Hepatocyte (in vitro differentiated cells): Measurements from ENCODE around the gene GLCE. TPM values are rescaled to one million over a fixed set of nuclear protein-coding genes. Genes with fewer than 3 reads are reported as not detected.

Source experiments
- DNase-seq: peaks from one replicate; pipeline ENCODE4 v3.0.0-alpha.2; 2016; ENCODE audit warnings: low spot score
- H2AFZ ChIP-seq: fragments of 200-600 bp; sonication (generic); 2 replicates; pipeline ENCODE4 v1.6.0; 2016; ENCODE audit warnings: antibody characterized with exemption, mild to moderate bottlenecking
- H3K27ac ChIP-seq: fragments of 200-600 bp; sonication (generic); 2 replicates; pipeline ENCODE4 v1.5.1; 2016; ENCODE audit warnings: mild to moderate bottlenecking
- H3K27me3 ChIP-seq: fragments of 200-600 bp; sonication (generic); 2 replicates; pipeline ENCODE4 v1.6.1; 2016
- H3K36me3 ChIP-seq: fragments of 200-600 bp; sonication (generic); replicated peaks from 2 replicates; pipeline ENCODE4 v1.5.1; 2016; ENCODE audit warnings: low read depth; ENCODE audit not compliant: insufficient read depth
- H3K4me1 ChIP-seq: fragments of 200-600 bp; sonication (generic); 2 replicates; pipeline ENCODE4 v1.5.1; 2016; ENCODE audit warnings: mild to moderate bottlenecking, moderate library complexity; ENCODE audit not compliant: insufficient read depth
- H3K4me2 ChIP-seq: fragments of 200-600 bp; sonication (generic); 2 replicates; pipeline ENCODE4 v1.6.0; 2016
- H3K4me3 ChIP-seq: fragments of 200-600 bp; sonication (generic); 2 replicates; pipeline ENCODE4 v1.5.1; 2016; ENCODE audit warnings: mild to moderate bottlenecking
- H3K79me2 ChIP-seq: fragments of 200-600 bp; sonication (generic); 2 replicates; pipeline ENCODE4 v1.6.0; 2017; ENCODE audit warnings: mild to moderate bottlenecking
- H3K9me2 ChIP-seq: fragments of 200-600 bp; sonication (generic); replicated peaks from 2 replicates; pipeline ENCODE4 v1.6.0; 2017; ENCODE audit warnings: mild to moderate bottlenecking; ENCODE audit not compliant: insufficient read depth
- H3K9me3 ChIP-seq: fragments of 200-600 bp; sonication (generic); 2 replicates; pipeline ENCODE4 v1.5.1; 2016; ENCODE audit warnings: low read depth, mild to moderate bottlenecking
- H4K20me1 ChIP-seq: fragments of 200-600 bp; sonication (generic); 2 replicates; pipeline ENCODE4 v1.6.0; 2016; ENCODE audit warnings: mild to moderate bottlenecking; ENCODE audit not compliant: insufficient read depth, poor library complexity, severe bottlenecking
- EZH2 ChIP-seq: fragments of 200-600 bp; sonication (generic); IDR thresholded peaks from 2 replicates; pipeline ENCODE4 v1.6.1; 2016; ENCODE audit warnings: antibody characterized with exemption, mild to moderate bottlenecking, borderline replicate concordance
- EZH2phosphoT487 ChIP-seq: fragments of 200-600 bp; sonication (generic); IDR thresholded peaks from one replicate; pipeline ENCODE4 v1.6.1; 2018; ENCODE audit warnings: antibody characterized with exemption, mild to moderate bottlenecking, low read depth, moderate library complexity; ENCODE audit not compliant: unreplicated experiment, severe bottlenecking
- WGBS: methylation state at CpG from one replicate; pipeline ENCODE4 v1.1.6; 2016; ENCODE audit warnings: low lambda C conversion rate; ENCODE audit errors: missing lambda C conversion rate; 5-methylcytosine and 5-hydroxymethylcytosine counted together
- polyA plus RNA-seq: library from polyadenylated mRNA; unstranded; fragments of >200 nt; fragmentation: Nextera tagmentation; extraction: Ambion mirVana; gene quantifications from 2 replicates; pipeline ENCODE4 v1.2.1, GENCODE V29; 2016
- total RNA-seq: library from RNA; depleted of rRNA; stranded (reverse); fragments of >200 nt; gene quantifications from 2 replicates; pipeline ENCODE4 v1.2.3, GENCODE V29; 2014
- TF ChIP-seq, protein P1 (sequence below): fragments of 200-600 bp; sonication (generic); IDR thresholded peaks from 2 replicates; pipeline ENCODE4 v1.5.1; 2016; ENCODE audit warnings: antibody characterized with exemption, mild to moderate bottlenecking; ENCODE audit not compliant: poor library complexity

Gene GLCE
- total and polyA plus RNA-seq, 2 experiments from 2014 or later, result 14.4 to 37.9 TPM

DNA sequence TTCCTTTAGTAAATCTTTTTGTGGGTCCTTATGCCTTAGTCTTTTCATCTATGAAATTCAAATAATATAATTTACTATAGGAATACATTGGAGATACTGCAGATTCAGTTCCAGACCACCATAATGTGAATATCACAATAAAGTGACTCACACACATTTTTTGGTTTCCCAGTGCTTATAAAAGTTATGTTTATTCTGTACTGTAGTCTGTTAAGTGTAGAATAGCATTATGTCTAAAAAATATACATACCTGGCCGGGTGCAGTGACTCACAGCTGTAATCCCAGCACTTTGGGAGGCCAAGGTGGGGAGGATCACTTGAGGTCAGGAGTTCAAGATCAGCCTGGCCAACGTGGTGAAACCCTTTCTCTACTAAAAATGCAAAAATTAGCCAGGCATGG is 84.4 kb downstream of the GLCE start:
- H3K79me2 ChIP-seq, result no peaks in the 10 kb centered on the region
- WGBS, result 35% methylated on average over 2 of the region's 2 CpGs
- no peak for DNase-seq
- no peaks in the 10 kb centered on the region for H3K27me3 ChIP-seq
- no peaks in the 10 kb centered on the region for H3K9me2 ChIP-seq
- no peak overlapping the region for H2AFZ ChIP-seq
- no peaks in the 10 kb centered on the region for H4K20me1 ChIP-seq
- H3K36me3 ChIP-seq, result no peaks in the 10 kb centered on the region
- H3K4me2 ChIP-seq, result no peak overlapping the region
- H3K4me1 ChIP-seq, result no peaks in the 10 kb centered on the region
- no peak overlapping the region for H3K4me3 ChIP-seq
- no peaks in the 10 kb centered on the region for H3K9me3 ChIP-seq
- TF ChIP-seq, protein P1, sequence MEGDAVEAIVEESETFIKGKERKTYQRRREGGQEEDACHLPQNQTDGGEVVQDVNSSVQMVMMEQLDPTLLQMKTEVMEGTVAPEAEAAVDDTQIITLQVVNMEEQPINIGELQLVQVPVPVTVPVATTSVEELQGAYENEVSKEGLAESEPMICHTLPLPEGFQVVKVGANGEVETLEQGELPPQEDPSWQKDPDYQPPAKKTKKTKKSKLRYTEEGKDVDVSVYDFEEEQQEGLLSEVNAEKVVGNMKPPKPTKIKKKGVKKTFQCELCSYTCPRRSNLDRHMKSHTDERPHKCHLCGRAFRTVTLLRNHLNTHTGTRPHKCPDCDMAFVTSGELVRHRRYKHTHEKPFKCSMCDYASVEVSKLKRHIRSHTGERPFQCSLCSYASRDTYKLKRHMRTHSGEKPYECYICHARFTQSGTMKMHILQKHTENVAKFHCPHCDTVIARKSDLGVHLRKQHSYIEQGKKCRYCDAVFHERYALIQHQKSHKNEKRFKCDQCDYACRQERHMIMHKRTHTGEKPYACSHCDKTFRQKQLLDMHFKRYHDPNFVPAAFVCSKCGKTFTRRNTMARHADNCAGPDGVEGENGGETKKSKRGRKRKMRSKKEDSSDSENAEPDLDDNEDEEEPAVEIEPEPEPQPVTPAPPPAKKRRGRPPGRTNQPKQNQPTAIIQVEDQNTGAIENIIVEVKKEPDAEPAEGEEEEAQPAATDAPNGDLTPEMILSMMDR, result no peak
- TF ChIP-seq EZH2, result no peak
- no peak for TF ChIP-seq EZH2phosphoT487
- no peak overlapping the region for H3K27ac ChIP-seq

DNA sequence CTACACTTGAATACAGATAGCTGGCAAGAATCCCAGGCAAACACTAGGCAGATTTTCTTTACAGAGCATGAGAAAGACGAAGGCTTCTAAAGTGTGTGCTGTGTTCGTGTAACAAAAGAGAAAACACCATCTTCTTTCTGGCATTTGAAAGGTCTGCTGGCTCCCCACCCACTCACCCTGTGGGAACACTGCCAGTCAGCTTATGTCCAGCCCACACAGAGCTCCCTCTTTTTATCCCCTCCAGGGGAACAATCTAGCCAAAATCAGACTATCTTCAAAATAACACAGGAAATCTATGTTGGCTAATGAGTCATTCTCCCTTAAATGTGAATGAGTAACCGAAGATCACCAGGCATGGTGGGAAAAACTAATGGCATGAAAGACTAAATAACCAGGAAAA is 92.7 kb downstream of the GLCE start:
- H3K9me2 ChIP-seq, result no peaks in the 10 kb centered on the region
- H3K27me3 ChIP-seq, result no peaks in the 10 kb centered on the region
- H3K4me3 ChIP-seq, result no peak overlapping the region
- H3K9me3 ChIP-seq, result no peaks in the 10 kb centered on the region
- no peaks in the 10 kb centered on the region for H3K36me3 ChIP-seq
- whole genome bisulfite sequencing, result 61% methylated on average over 3 of the region's 3 CpGs
- H3K4me1 ChIP-seq, result no peaks in the 10 kb centered on the region
- no peaks in the 10 kb centered on the region for H3K79me2 ChIP-seq
- peak; percentile 16 for DNase-seq
- TF ChIP-seq, protein P1, result no peak
- TF ChIP-seq EZH2phosphoT487, result no peak
- no peak overlapping the region for H2AFZ ChIP-seq
- H3K4me2 ChIP-seq, result peak overlapping the region; percentile 1
- no peaks in the 10 kb centered on the region for H4K20me1 ChIP-seq
- H3K27ac ChIP-seq, result no peak overlapping the region

DNA sequence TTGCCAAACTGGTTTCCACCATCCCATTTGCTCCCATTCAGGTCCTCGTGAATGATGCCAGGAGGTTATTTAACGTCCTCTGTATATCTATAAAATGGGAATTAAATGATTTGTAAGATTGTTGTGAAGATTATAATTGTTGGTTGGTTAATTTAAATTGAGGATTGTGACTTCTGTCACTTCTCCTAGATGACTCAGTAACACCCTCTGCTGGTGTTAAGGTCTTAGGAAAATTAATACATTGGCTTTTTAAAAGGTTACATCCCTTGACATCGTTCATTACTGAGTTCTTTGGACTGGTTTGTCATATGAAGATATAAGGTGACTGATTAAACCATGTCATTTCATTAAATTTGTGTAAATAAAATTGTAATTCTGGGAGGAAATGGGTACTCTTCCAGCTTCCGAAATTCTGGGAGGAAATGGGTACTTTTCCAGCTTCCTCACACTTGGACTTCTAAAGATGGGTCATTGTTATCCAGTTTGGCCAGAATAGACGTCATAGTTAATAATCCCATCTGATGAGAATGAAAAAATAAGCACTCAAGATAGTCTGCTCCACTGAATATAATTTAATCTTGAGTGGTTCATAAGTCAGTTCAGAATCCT is 105.0 kb downstream of the GLCE start:
- DNase-seq, result peak; percentile 32
- no peaks in the 10 kb centered on the region for H3K79me2 ChIP-seq
- H3K27me3 ChIP-seq, result no peaks in the 10 kb centered on the region
- TF ChIP-seq, protein P1, result peak; percentile 54
- no peak for TF ChIP-seq EZH2phosphoT487
- 68% methylated on average over 5 of the region's 5 CpGs for WGBS
- no peak overlapping the region for H3K27ac ChIP-seq
- no peak overlapping the region for H3K4me2 ChIP-seq
- no peaks in the 10 kb centered on the region for H3K9me2 ChIP-seq
- H2AFZ ChIP-seq, result no peak overlapping the region
- no peaks in the 10 kb centered on the region for H3K4me1 ChIP-seq
- H3K9me3 ChIP-seq, result no peaks in the 10 kb centered on the region
- no peak overlapping the region for H3K4me3 ChIP-seq
- H4K20me1 ChIP-seq, result no peaks in the 10 kb centered on the region
- no peaks in the 10 kb centered on the region for H3K36me3 ChIP-seq

DNA sequence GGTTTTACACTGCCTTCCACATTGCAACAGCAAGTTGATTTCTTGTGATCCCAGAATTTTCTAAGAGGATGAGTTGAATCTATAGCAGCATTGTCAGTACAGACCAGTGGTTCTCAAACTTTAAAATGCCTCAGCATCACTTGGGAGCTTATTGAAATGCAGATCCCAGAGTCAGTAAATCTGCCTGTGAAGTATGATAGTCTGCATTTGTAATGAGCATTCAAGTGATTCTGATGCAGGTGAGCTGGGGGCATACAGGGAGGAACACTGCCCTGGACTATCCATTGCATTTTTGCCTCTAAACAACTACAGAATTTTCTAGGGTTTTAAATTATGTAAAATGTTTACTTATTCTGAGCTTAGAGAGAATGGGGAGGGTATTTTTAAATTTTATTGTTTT is 110.8 kb downstream of the GLCE start:
- Histone ChIP-seq H3K4me3 (no peak overlapping the region), H3K4me1 (peaks cover 8% of the 10 kb centered on the region), H3K27ac (no peak overlapping the region), H3K36me3 (no peaks in the 10 kb centered on the region), H3K79me2 (no peaks in the 10 kb centered on the region), H3K4me2 (no peak overlapping the region), H3K9me3 (no peaks in the 10 kb centered on the region), H3K27me3 (no peaks in the 10 kb centered on the region), H2AFZ (no peak overlapping the region), H4K20me1 (no peaks in the 10 kb centered on the region), H3K9me2 (no peaks in the 10 kb centered on the region)
- TF ChIP-seq EZH2phosphoT487 (no peak), EZH2 (no peak)
- TF ChIP-seq, protein P1, result no peak
- DNase-seq, result no peak
